ENCODE data around the gene TMEM167B.

TMEM167B gene

DNA sequence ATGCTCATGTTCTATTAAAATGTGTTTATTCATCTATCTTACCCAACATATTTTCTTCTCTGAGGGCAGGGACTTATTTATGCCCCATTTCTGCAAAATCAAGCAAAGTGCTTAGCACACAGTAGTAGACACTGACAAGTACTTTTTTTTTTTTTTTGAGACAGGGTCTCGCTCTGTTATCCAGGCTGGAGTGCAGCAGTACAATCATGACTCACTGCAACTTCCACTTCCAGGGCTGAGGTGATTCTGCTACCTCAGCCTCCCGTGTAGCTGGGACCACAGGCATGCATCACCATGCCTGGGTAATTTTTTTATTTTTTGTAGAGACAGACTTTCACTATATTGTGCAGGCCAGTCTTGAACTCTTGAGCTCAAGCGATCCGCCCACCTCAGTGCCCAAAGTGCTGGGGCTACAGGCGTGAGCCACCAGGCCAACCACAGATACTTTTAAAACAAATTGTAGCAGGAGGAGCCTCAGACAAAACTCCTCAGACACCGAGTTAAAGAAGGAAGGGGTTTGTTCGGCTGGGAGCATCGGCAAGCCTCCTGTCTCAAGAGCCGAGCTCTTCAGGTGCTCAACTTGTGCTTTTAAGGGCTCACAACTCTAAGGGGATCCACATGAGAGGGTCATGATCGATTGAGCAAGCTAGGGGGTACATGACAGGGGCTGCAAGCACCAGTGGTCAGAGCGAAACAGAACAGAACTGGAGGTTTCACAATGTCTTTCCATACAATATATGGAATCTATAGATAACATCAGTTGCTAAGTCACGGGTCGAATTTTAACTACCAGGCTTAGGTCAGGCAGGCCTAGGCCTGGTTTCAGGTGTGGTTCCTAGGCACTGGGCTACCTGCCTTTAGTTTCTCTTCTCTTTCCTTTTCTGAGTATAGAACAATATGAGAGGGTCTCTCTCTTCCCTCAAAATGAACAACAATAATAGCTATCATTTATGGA lies 5.7 kb upstream of the TMEM167B start:
- H3K36me3 ChIP-seq (ENCODE audit: insufficient read depth) = no peaks in the 10 kb centered on the region
- no peak overlapping the region for H3K4me3 ChIP-seq (IDR thresholded peaks at IDR 0.05; ENCODE audit: insufficient read depth, low read depth, low read length)
- no peaks in the 10 kb centered on the region for H3K27me3 ChIP-seq (ENCODE audit: insufficient read depth, low read depth)
- TF ChIP-seq, protein P1, sequence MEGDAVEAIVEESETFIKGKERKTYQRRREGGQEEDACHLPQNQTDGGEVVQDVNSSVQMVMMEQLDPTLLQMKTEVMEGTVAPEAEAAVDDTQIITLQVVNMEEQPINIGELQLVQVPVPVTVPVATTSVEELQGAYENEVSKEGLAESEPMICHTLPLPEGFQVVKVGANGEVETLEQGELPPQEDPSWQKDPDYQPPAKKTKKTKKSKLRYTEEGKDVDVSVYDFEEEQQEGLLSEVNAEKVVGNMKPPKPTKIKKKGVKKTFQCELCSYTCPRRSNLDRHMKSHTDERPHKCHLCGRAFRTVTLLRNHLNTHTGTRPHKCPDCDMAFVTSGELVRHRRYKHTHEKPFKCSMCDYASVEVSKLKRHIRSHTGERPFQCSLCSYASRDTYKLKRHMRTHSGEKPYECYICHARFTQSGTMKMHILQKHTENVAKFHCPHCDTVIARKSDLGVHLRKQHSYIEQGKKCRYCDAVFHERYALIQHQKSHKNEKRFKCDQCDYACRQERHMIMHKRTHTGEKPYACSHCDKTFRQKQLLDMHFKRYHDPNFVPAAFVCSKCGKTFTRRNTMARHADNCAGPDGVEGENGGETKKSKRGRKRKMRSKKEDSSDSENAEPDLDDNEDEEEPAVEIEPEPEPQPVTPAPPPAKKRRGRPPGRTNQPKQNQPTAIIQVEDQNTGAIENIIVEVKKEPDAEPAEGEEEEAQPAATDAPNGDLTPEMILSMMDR (conservative IDR thresholded peaks at IDR 0.05; ENCODE audit: low read depth, low read length) = no peak
- H3K4me1 ChIP-seq (ENCODE audit: low read depth, poor library complexity, severe bottlenecking) = no peaks in the 10 kb centered on the region
- no peaks in the 10 kb centered on the region for H4K20me1 ChIP-seq (ENCODE audit: insufficient read depth)
- no peak overlapping the region for H3K9ac ChIP-seq
- no peak overlapping the region for H2AFZ ChIP-seq (ENCODE audit: low read depth)
- no peak overlapping the region for H3K27ac ChIP-seq
- H3K79me2 ChIP-seq (ENCODE audit: insufficient read depth, low read depth) = no peaks in the 10 kb centered on the region
- no peak overlapping the region for H3K4me2 ChIP-seq

DNA sequence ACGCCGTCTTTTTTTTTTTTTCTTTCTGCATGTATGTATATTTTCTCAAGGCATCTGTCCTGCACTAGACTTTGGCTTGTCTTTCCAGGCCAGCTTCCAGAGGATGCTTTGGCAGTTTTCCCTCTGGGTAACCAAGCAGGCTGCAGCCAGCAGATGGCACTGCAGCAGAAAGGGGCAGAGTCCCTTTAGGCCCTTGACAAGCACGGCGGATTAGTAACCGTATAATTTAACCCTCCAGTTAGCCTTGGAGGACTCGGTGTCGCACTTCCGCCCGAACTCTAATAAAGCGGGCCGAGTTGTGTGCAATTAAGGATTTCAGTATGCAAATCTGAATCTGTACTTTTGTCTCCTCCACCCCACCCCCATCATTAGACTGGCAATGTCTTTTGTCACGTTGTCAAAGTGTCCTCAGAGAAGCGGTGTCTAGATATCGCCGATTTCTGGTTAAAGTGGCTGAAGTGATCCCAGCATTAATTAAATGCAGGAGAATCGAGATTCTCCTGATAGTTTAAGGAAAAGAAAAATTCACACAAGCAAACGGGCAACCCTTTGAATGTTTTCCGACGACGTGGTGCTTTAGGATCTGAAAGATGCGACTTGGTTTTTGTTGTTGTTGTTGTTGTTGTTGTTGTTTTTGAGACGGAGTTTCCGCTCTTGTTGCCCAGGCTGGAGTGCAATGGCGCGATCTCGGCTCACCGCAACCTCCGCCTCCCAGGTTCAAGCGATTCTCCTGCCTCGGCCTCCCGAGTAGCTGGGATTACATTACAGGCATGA lies 1.1 kb upstream of the TMEM167B start:
- peaks cover 25% of the 10 kb centered on the region for H3K79me2 ChIP-seq (ENCODE audit: insufficient read depth, low read depth)
- H3K4me3 ChIP-seq (IDR thresholded peaks at IDR 0.05; ENCODE audit: insufficient read depth, low read depth, low read length) = no peak overlapping the region
- peak overlapping the region; percentile 74; the same call in 1 of the 2 replicates for H3K4me2 ChIP-seq
- TF ChIP-seq, protein P1 (conservative IDR thresholded peaks at IDR 0.05; ENCODE audit: low read depth, low read length) = no peak
- H4K20me1 ChIP-seq (ENCODE audit: insufficient read depth) = no peaks in the 10 kb centered on the region
- peaks cover 12% of the 10 kb centered on the region for H3K4me1 ChIP-seq (ENCODE audit: low read depth, poor library complexity, severe bottlenecking)
- H2AFZ ChIP-seq (ENCODE audit: low read depth) = no peak overlapping the region
- no peaks in the 10 kb centered on the region for H3K27me3 ChIP-seq (ENCODE audit: insufficient read depth, low read depth)
- H3K36me3 ChIP-seq (ENCODE audit: insufficient read depth) = no peaks in the 10 kb centered on the region
- no peak overlapping the region for H3K27ac ChIP-seq
- no peak overlapping the region for H3K9ac ChIP-seq

DNA sequence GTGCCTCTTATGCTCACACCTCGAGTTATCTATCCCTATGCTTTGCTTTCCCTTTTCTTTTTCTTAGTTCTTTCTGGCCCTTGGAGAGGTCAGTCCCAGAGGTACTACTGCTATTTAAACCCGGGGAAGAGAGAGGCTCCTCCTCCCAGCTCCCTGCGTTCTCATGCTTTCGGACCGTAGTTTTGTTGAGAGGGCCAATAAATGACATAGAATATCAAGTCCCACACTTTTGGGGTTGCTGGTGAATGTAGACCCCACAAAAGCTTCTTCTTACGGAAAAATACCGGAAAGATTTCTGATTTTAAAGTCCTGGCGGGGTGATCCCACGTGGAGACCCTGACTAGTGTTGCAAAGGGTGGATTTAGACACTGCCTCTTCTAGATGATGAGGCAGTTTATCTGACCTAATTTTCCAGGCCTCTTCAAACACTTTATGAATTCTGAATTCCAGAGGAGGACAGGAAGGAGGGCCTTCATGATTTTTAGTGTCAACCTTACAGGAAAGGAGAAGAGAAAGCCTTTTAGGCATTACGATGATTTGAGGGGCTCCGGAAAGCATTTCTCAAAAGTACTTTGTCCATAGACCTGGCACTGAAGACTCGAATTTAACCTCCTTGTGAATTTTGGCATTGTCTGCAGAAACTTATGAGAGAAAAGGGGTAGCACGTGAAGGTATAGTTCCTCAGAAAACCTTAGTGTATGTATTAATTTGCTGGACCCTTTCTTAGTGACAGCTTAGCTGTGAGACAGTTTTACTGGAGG lies 694 bp downstream of the TMEM167B start:
- Histone ChIP-seq H3K4me3 (IDR thresholded peaks at IDR 0.05; ENCODE audit: insufficient read depth, low read depth, low read length) (peak overlapping the region; percentile 96), H4K20me1 (ENCODE audit: insufficient read depth) (no peaks in the 10 kb centered on the region), H3K27ac (peak overlapping the region; percentile 69), H3K4me1 (ENCODE audit: low read depth, poor library complexity, severe bottlenecking) (peaks cover 12% of the 10 kb centered on the region), H2AFZ (ENCODE audit: low read depth) (peak overlapping the region; percentile 97), H3K27me3 (ENCODE audit: insufficient read depth, low read depth) (no peaks in the 10 kb centered on the region), H3K36me3 (ENCODE audit: insufficient read depth) (no peaks in the 10 kb centered on the region), H3K9ac (peak overlapping the region; percentile 67), H3K79me2 (ENCODE audit: insufficient read depth, low read depth) (peaks cover 25% of the 10 kb centered on the region), H3K4me2 (peak overlapping the region; percentile 74)
- TF ChIP-seq, protein P1 (conservative IDR thresholded peaks at IDR 0.05; ENCODE audit: low read depth, low read length) = no peak

DNA sequence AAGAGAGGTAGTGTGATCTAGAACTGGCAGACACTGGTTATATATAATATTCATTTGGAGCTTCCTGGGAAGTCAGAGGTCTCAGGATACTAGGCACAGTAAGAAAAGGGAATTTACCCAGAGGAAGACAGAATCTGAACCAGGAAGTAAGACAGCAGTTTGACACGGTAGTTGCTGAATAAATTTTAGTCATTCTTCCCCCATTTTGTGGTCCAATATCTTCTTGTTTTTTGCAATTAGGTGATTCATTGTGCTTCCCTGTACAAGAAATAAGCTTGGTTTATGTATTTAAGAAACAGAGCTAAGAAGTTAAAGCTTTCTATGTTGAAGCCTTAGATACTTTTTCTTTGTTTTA lies 1.3 kb downstream of the TMEM167B start:
- Histone ChIP-seq H3K4me1 (ENCODE audit: low read depth, poor library complexity, severe bottlenecking) (peaks cover 12% of the 10 kb centered on the region), H3K4me3 (IDR thresholded peaks at IDR 0.05; ENCODE audit: insufficient read depth, low read depth, low read length) (peak overlapping the region; percentile 96), H3K79me2 (ENCODE audit: insufficient read depth, low read depth) (peaks cover 25% of the 10 kb centered on the region), H3K9ac (peak overlapping the region; percentile 67), H3K27ac (peak overlapping the region; percentile 69), H3K27me3 (ENCODE audit: insufficient read depth, low read depth) (no peaks in the 10 kb centered on the region), H4K20me1 (ENCODE audit: insufficient read depth) (no peaks in the 10 kb centered on the region), H2AFZ (ENCODE audit: low read depth) (peak overlapping the region; percentile 97), H3K4me2 (peak overlapping the region; percentile 74), H3K36me3 (ENCODE audit: insufficient read depth) (no peaks in the 10 kb centered on the region)
- TF ChIP-seq, protein P1 (conservative IDR thresholded peaks at IDR 0.05; ENCODE audit: low read depth, low read length) = no peak

Measured in KMS-11 (cell line).